ENCODE measurements around the gene OMD. TPM values are rescaled to one million over a fixed set of nuclear protein-coding genes. Genes with fewer than 3 reads are reported as not detected.

OMD gene
- total and polyA plus RNA-seq, 9 of the 15 experiments (the other 6 are each of a cell fraction or from before 2014, with no cell fraction given): 0.21 TPM; not detected in 8

DNA sequence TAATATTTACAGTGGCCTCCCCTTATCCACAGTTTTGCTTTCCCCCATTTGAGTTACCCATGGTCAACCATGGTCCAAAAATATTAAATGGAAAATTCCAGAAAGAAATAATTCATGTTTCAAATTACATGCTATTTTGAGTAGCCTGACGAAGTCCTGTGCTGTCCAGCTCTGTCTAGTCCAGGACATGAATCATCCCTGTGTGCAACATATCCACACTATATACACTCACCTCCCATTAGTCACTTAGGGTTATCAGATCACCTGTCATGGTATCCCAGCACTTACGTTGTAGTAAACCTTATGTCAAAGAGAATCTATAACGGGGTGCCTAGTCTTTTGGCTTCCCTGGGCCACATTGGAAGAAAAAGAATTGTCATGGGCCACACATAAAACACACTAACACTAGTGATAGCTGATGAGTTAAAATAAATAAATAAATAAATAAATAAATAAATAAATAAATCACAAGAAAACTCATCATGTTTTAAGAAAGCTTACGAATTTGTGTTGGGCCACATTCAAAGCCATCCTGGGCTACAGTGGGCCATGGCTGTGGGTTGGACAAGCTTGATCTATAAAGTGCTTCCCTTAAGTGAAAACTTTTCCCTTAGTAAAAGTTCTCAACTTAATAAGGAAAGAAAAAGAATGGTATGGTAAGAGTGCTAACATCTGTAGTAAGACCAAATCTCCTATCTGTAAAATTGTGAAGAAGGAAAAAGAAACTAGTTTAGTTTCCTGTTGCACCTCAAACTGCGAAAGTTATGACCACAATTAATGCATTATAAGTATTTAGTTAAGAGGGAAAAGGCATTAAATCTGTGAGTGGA is 15.9 kb upstream of the OMD start:
- Histone ChIP-seq H3K9me1 (ENCODE audit: control insufficient read depth, insufficient read depth, low read length) (no peaks in the 10 kb centered on the region), H3K36me3 (ENCODE audit: control insufficient read depth, insufficient read depth, low read length) (no peaks in the 10 kb centered on the region), H3K4me3 (no peak overlapping the region), H3K4me1 (replicated peaks in 1 of 2; ENCODE audit: control insufficient read depth in 2 of 2, insufficient read depth in 2 of 2, low read length in 2 of 2) (no peaks in the 10 kb centered on the region), H3K9me3 (replicated peaks; ENCODE audit: control insufficient read depth, insufficient read depth, low read depth, low read length) (no peaks in the 10 kb centered on the region), H2AFZ (ENCODE audit: low read depth, low read length) (no peak overlapping the region), H3K9ac (ENCODE audit: insufficient read depth in 1 of 2, low read depth in 2 of 2, low read length in 2 of 2) (no peak overlapping the region), H3K27me3 (ENCODE audit: control insufficient read depth in 2 of 2, insufficient read depth in 2 of 2, low read length in 2 of 2) (no peaks in the 10 kb centered on the region), H3K79me2 (ENCODE audit: control insufficient read depth, insufficient read depth, low read length) (no peaks in the 10 kb centered on the region), H3K4me2 (ENCODE audit: insufficient read depth, low read length) (no peak overlapping the region), H3K27ac (ENCODE audit: extremely low read depth, low read depth, low read length) (no peak overlapping the region), H4K20me1 (replicated peaks; ENCODE audit: control insufficient read depth, insufficient read depth, low read length) (no peaks in the 10 kb centered on the region)
- no peak for FAIRE-seq
- in situ Hi-C loops (cut with MboI) (loop anchor here (10.0 kb wide), 1 partner anchor 305 kb away; no protein-coding TSS in a partner anchor), intact Hi-C loops (cut with micrococcal nuclease) (loop anchor here (5.0 to 10.0 kb wide), 2 partner anchors 85 to 113 kb away; partner anchors contain the start of genes CENPP and NOL8)
- CTCF ChIA-PET (ENCODE audit: low intra/inter-chr PET ratio): interaction anchor here (1.2 to 1.5 kb wide), 3 partner anchors 97 to 300 kb away, joined by 4 to 13 read pairs (median 6); no protein-coding TSS in a partner anchor
- no TSS peak for BruUV-seq (replicated peaks)
- DNase-seq (ENCODE audit: extremely low read depth in 1 of 4, low spot score in 3 of 4): no peak
- no peak for TF ChIP-seq GABPA (tag; conservative IDR thresholded peaks at IDR 0.05; ENCODE audit: low read depth)
- TF ChIP-seq, protein P1, sequence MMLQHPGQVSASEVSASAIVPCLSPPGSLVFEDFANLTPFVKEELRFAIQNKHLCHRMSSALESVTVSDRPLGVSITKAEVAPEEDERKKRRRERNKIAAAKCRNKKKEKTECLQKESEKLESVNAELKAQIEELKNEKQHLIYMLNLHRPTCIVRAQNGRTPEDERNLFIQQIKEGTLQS (IDR thresholded peaks at IDR 0.05): peak; percentile 15; the same call in 1 of the 2 replicates
- TF ChIP-seq, protein P1 (CRISPR knock-in tag; conservative IDR thresholded peaks at IDR 0.05): no peak
- POLR2A ChIA-PET: interaction anchor here (0.6 kb wide), 1 partner anchor 120 kb away, joined by 3 read pairs; no protein-coding TSS in a partner anchor
- ATAC-seq: no peak
- WGBS (ENCODE audit: insufficient coverage, low coverage, missing lambda C conversion rate): 59% methylated on average over 5 of the region's 5 CpGs
